Uterus (tissue), 4 donors: Measurements from ENCODE around the gene MBNL1. TPM values are rescaled to one million over a fixed set of nuclear protein-coding genes. Genes with fewer than 3 reads are reported as not detected.

Experiments used
- DNase-seq, 2 donors: peaks; one replicate each; pipeline ENCODE4 v3.0.0-alpha.2; 2019 to 2020
- H3K27ac ChIP-seq, 2 donors: fragments of 200-600 bp; sonication (generic); 1 replicate in 1 of 2; 2 replicates in 1 of 2; pipeline ENCODE4 v1.5.1; 2016 to 2018
- H3K27me3 ChIP-seq, 2 donors: fragments of 200-600 bp; sonication (generic); one replicate each; pipeline ENCODE4 v1.5.1; 2018 to 2019; ENCODE audit warnings: control low read depth in 1 of 2
- H3K36me3 ChIP-seq, 2 donors: fragments of 200-600 bp; sonication (generic); one replicate each; pipeline ENCODE4 v1.5.1; 2019; ENCODE audit warnings: control low read depth in 1 of 2
- H3K4me1 ChIP-seq, 2 donors: fragments of 200-600 bp; sonication (generic); one replicate each; pipeline ENCODE4 v1.5.1; 2018 to 2019; ENCODE audit warnings: control low read depth in 1 of 2
- H3K4me3 ChIP-seq, 2 donors: fragments of 200-600 bp; sonication (generic); 1 replicate in 1 of 2; 2 replicates in 1 of 2; pipeline ENCODE4 v1.5.1; 2018 to 2019; ENCODE audit warnings: mild to moderate bottlenecking in 1 of 2
- H3K9me3 ChIP-seq, 2 donors: fragments of 200-600 bp; sonication (generic); one replicate each; pipeline ENCODE4 v1.5.1; 2019; ENCODE audit warnings: control low read depth in 1 of 2
- CTCF ChIP-seq, 4 experiments: fragments of 200-600 bp in 2 of 4; fragments of 450-650 bp in 2 of 4; sonication (generic) in 2 of 4; IDR thresholded peaks; one replicate each; pipeline ENCODE4 v1.5.1; 2016 to 2019; ENCODE audit warnings: antibody characterized with exemption in 4 of 4, mild to moderate bottlenecking in 2 of 4, moderate library complexity in 1 of 4
- POLR2A ChIP-seq, 2 donors: fragments of 450-650 bp; IDR thresholded peaks; one replicate each; pipeline ENCODE4 v1.6.1; 2016; ENCODE audit warnings: antibody characterized with exemption in 2 of 2, mild to moderate bottlenecking in 1 of 2, moderate library complexity in 1 of 2
- intact Hi-C: fragments of 100-400 bp; cut with DNase I; formaldehyde crosslinking; loops from one replicate; pipeline ENCODE4 v1.15.1; 2023; ENCODE audit warnings: low total_unique reads
- total RNA-seq, 4 donors: library from RNA; depleted of rRNA in 3 of 4; stranded (reverse); fragments of >200 nt in 3 of 4; gene quantifications; one replicate each; pipeline versions ENCODE4 v1.1.0 to v1.2.4, GENCODE V29; 2014 to 2023
- donor health status: DM: yes; HTN: yes; CAD: no.

Gene MBNL1
- total RNA-seq, 4 donors from 2014 or later: 219 to 470 (median 243) TPM

GRCh38 chr3:152241142-152242017, 27.3 kb upstream of the MBNL1 start:
- no peak for TF ChIP-seq CTCF (IDR thresholded peaks at IDR 0.05)
- TF ChIP-seq POLR2A (IDR thresholded peaks at IDR 0.05): no peak
- Histone ChIP-seq H3K27ac (no peak overlapping the region), H3K4me1 (no peaks in the 10 kb centered on the region), H3K4me3 (no peak overlapping the region), H3K9me3 (no peaks in the 10 kb centered on the region), H3K36me3 (peaks cover 0 to 2% of the 10 kb centered on the region in 2 donors), H3K27me3 (no peaks in the 10 kb centered on the region)
- intact Hi-C loops: no loop called here
- DNase-seq: no peak

GRCh38 chr3:152243301-152243711, 25.4 kb upstream of the MBNL1 start:
- DNase-seq: no peak
- H3K27ac ChIP-seq: no peak overlapping the region
- H3K36me3 ChIP-seq: peaks cover 0 to 2% of the 10 kb centered on the region in 2 donors
- intact Hi-C loops: no loop called here
- no peaks in the 10 kb centered on the region for H3K4me1 ChIP-seq
- H3K4me3 ChIP-seq: no peak overlapping the region
- no peaks in the 10 kb centered on the region for H3K9me3 ChIP-seq
- no peaks in the 10 kb centered on the region for H3K27me3 ChIP-seq
- TF ChIP-seq CTCF (IDR thresholded peaks at IDR 0.05) (no peak), POLR2A (IDR thresholded peaks at IDR 0.05) (no peak)

- Histone ChIP-seq H3K9me3 (no peaks in the 10 kb centered on the region), H3K36me3 (peaks cover 0 to 2% of the 10 kb centered on the region in 2 donors), H3K4me3 (no peak overlapping the region), H3K27me3 (no peaks in the 10 kb centered on the region), H3K27ac (no peak overlapping the region), H3K4me1 (no peaks in the 10 kb centered on the region)
- no peak for DNase-seq
- TF ChIP-seq CTCF (IDR thresholded peaks at IDR 0.05): no peak
- no peak for TF ChIP-seq POLR2A (IDR thresholded peaks at IDR 0.05)
- intact Hi-C loops: no loop called here
Observed at GRCh38 chr3:152243721-152244516, 24.8 kb upstream of the MBNL1 start.

GRCh38 chr3:152244517-152244888, 24.2 kb upstream of the MBNL1 start:
- Histone ChIP-seq H3K4me3 (no peak overlapping the region), H3K27me3 (no peaks in the 10 kb centered on the region), H3K9me3 (no peaks in the 10 kb centered on the region), H3K36me3 (no peaks in the 10 kb centered on the region), H3K4me1 (no peaks in the 10 kb centered on the region), H3K27ac (no peak overlapping the region)
- intact Hi-C loops: no loop called here
- TF ChIP-seq CTCF (IDR thresholded peaks at IDR 0.05): no peak
- TF ChIP-seq POLR2A (IDR thresholded peaks at IDR 0.05): no peak
- no peak for DNase-seq
